ENCODE measurements around the gene ACCS. TPM values are rescaled to one million over a fixed set of nuclear protein-coding genes. Genes with fewer than 3 reads are reported as not detected.

Gene ACCS
- total RNA-seq, 1 donor from 2014 or later = 11.0 TPM

GRCh38 chr11:44029507-44029845 is 36.6 kb upstream of the ACCS start:
- no peak overlapping the region for H3K4me3 Mint-ChIP-seq
- peaks cover 7% of the 10 kb centered on the region for H3K36me3 Mint-ChIP-seq (ENCODE audit: low read depth)
- DNase-seq (ENCODE audit: low read depth, low spot score) = no peak
- no peak overlapping the region for H3K27ac Mint-ChIP-seq (ENCODE audit: unreplicated experiment)
- no peaks in the 10 kb centered on the region for H3K27me3 Mint-ChIP-seq (ENCODE audit: low read depth)
- TF ChIP-seq, protein P1, sequence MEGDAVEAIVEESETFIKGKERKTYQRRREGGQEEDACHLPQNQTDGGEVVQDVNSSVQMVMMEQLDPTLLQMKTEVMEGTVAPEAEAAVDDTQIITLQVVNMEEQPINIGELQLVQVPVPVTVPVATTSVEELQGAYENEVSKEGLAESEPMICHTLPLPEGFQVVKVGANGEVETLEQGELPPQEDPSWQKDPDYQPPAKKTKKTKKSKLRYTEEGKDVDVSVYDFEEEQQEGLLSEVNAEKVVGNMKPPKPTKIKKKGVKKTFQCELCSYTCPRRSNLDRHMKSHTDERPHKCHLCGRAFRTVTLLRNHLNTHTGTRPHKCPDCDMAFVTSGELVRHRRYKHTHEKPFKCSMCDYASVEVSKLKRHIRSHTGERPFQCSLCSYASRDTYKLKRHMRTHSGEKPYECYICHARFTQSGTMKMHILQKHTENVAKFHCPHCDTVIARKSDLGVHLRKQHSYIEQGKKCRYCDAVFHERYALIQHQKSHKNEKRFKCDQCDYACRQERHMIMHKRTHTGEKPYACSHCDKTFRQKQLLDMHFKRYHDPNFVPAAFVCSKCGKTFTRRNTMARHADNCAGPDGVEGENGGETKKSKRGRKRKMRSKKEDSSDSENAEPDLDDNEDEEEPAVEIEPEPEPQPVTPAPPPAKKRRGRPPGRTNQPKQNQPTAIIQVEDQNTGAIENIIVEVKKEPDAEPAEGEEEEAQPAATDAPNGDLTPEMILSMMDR (conservative IDR thresholded peaks at IDR 0.05) = no peak
- peaks cover 50% of the 10 kb centered on the region for H3K4me1 Mint-ChIP-seq
- H3K9me3 Mint-ChIP-seq = peaks cover 7% of the 10 kb centered on the region

DNA sequence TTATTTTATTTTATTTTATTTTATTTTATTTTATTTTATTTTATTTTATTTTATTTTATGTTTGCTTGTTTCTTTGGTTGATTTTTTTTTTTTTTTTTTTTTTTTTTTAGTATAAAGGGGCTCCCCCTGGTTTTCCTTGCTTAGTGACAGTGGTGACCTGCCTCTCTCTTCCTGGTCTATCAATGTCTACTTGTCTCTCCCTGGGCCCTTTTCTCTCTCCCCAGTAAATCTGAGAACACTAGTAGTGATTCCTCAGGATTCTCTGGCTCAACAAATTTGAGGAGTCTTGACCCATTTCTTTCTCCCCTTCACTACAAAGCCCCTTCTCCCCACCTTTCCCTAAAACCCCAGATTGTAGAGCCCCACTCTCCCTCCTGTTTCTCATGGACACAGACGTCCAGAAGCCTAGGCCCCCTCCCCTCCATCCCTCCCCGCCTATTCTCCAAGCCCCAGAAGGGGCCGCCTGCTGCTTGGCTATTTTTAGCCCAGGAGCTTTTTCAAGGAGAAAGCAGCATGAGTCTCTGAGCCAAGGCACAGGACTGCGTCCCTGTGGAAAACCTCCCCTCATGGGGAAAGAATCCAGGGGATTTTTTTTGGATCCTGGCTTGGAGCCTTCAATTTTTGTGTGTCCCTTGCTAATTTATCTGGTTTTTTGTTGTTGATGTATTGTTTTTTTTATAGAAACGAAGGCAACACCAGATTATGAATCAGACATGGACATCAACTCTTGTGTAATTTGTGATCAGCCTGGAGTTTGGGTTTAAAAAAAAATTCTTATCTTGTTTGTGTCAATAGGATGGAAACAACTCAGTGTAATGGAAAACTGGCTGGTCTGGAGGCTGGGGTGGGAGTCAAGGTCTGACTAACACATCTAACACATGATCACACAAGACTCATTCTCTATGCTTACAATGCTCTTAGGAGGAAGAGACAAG is 35.8 kb upstream of the ACCS start:
- Mint-ChIP-seq H3K9me3 (peaks cover 7% of the 10 kb centered on the region), H3K4me3 (peak overlapping the region; percentile 56), H3K27ac (ENCODE audit: unreplicated experiment) (peak overlapping the region; percentile 96), H3K36me3 (ENCODE audit: low read depth) (peaks cover 7% of the 10 kb centered on the region), H3K4me1 (peaks cover 55% of the 10 kb centered on the region), H3K27me3 (ENCODE audit: low read depth) (no peaks in the 10 kb centered on the region)
- DNase-seq (ENCODE audit: low read depth, low spot score) = peak; percentile 29
- TF ChIP-seq, protein P1 (conservative IDR thresholded peaks at IDR 0.05) = no peak

- DNase-seq (ENCODE audit: low read depth, low spot score) = no peak
- H3K27me3 Mint-ChIP-seq (ENCODE audit: low read depth) = no peaks in the 10 kb centered on the region
- H3K9me3 Mint-ChIP-seq = peaks cover 4% of the 10 kb centered on the region
- peaks cover 55% of the 10 kb centered on the region for H3K4me1 Mint-ChIP-seq
- TF ChIP-seq, protein P1 (conservative IDR thresholded peaks at IDR 0.05) = no peak
- H3K36me3 Mint-ChIP-seq (ENCODE audit: low read depth) = peaks cover 4% of the 10 kb centered on the region
- H3K4me3 Mint-ChIP-seq = no peak overlapping the region
- H3K27ac Mint-ChIP-seq (ENCODE audit: unreplicated experiment) = no peak overlapping the region
Measured at GRCh38 chr11:44030996-44031395, 35.1 kb upstream of the ACCS start.

DNA sequence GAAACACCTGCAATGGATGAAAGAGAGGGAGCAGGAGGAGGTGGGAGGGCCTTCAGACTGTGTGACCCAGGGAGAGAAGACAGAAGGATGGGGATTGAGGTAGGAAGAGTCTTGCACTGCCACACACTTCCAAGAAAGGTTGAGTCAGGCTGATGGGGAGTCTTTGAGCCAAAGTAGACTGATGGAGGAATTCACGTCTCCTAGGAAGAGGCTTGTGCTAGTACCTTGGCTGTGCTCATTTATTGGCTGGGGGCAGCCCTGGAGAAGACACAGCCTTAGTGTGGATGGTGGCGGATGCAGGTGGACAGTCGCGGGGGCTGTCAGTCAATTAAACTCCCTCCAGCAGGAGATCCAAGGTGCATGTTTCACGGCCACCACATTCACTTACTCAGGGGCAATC is 34.5 kb upstream of the ACCS start:
- no peak overlapping the region for H3K27ac Mint-ChIP-seq (ENCODE audit: unreplicated experiment)
- peaks cover 55% of the 10 kb centered on the region for H3K4me1 Mint-ChIP-seq

DNA sequence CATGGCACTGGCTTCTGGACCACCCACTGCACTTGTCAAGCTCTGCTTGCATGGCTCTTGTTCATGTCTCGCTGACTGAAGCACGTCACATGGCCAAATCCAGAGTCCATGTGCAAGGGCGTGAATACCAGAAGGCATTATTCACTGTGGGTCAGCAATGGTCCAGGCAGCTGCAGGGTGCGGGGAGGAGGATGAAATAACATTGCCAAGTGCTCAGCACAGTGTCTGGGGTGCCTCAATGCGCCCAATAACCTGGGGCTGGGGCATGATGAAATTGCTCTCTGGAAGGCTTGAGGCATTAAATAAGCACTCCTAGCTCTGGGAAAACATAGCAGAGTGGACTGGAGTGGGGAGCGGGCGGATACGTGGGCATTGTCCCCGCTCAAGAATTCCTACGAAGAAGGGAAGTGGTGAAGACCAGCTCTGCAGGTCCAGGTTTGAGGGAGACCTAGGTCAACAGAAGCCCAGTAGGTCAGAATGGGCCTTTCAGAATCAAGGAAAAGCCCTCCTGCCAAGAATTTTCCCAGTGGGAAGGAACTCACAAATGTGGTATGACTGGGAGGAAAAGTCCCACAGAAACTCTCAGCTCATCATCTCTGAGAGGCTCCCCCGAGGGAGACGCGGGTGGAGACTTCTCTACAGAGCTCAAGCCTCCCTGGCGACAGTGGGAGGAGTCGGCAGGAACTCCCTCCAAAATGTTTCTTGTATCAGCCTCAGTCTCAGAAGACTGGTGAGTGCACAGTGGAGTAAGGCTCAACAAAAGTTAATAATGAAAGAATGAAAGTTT is 33.6 kb upstream of the ACCS start:
- Mint-ChIP-seq H3K4me3 (no peak overlapping the region), H3K27ac (ENCODE audit: unreplicated experiment) (peak overlapping the region; percentile 77), H3K27me3 (ENCODE audit: low read depth) (no peaks in the 10 kb centered on the region), H3K4me1 (peaks cover 61% of the 10 kb centered on the region), H3K36me3 (ENCODE audit: low read depth) (no peaks in the 10 kb centered on the region), H3K9me3 (no peaks in the 10 kb centered on the region)
- DNase-seq (ENCODE audit: low read depth, low spot score) = no peak
- TF ChIP-seq, protein P1 (conservative IDR thresholded peaks at IDR 0.05) = no peak

More for the DNA sequence above, 34.5 kb upstream of the ACCS start:
- H3K27me3 Mint-ChIP-seq (ENCODE audit: low read depth) = no peaks in the 10 kb centered on the region
- no peak overlapping the region for H3K4me3 Mint-ChIP-seq
- H3K36me3 Mint-ChIP-seq (ENCODE audit: low read depth) = no peaks in the 10 kb centered on the region
- TF ChIP-seq, protein P1 (conservative IDR thresholded peaks at IDR 0.05) = no peak
- no peaks in the 10 kb centered on the region for H3K9me3 Mint-ChIP-seq
- no peak for DNase-seq (ENCODE audit: low read depth, low spot score)

Data from neural crest cell (in vitro differentiated cells).